Measurements from ENCODE around the gene EXOC3L4.

DNA sequence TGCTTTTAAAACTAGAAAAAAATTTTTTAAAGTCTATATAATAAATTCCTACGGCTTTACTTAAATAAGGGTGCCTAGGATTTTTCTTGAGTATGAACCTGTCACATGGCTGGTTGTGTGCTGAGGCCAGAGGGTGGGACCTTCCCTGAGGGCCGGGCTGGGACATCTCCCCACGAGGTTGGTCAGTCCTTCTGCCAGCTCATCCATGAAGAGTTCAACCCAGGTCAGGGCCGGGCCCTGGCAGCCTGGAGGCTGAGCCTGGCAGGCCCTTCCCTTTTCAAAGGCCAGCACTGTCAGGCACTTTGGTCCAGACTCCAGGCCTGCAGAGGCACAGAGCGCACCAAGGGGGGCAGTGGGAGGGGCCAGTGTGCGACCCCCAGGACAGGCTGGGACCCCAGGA is 60.5 kb downstream of the EXOC3L4 start:
- TF ChIP-seq XRCC3 (IDR thresholded peaks at IDR 0.05) (no peak), JUND (IDR thresholded peaks at IDR 0.05; ENCODE audit: borderline replicate concordance, low read depth, low read length) (no peak), JUND (tag; IDR thresholded peaks at IDR 0.05; ENCODE audit: borderline replicate concordance, low read depth, low read length) (no peak), ZNF197 (CRISPR knock-in tag; IDR thresholded peaks at IDR 0.05; ENCODE audit: low read depth) (no peak), CBX2 (IDR thresholded peaks at IDR 0.05; ENCODE audit: insufficient read depth, low read length, poor library complexity, severe bottlenecking) (no peak), DPF2 (IDR thresholded peaks at IDR 0.05) (no peak)
- TF ChIP-seq, protein P1, sequence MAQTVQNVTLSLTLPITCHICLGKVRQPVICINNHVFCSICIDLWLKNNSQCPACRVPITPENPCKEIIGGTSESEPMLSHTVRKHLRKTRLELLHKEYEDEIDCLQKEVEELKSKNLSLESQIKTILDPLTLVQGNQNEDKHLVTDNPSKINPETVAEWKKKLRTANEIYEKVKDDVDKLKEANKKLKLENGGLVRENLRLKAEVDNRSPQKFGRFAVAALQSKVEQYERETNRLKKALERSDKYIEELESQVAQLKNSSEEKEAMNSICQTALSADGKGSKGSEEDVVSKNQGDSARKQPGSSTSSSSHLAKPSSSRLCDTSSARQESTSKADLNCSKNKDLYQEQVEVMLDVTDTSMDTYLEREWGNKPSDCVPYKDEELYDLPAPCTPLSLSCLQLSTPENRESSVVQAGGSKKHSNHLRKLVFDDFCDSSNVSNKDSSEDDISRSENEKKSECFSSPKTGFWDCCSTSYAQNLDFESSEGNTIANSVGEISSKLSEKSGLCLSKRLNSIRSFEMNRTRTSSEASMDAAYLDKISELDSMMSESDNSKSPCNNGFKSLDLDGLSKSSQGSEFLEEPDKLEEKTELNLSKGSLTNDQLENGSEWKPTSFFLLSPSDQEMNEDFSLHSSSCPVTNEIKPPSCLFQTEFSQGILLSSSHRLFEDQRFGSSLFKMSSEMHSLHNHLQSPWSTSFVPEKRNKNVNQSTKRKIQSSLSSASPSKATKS (CRISPR knock-in tag; IDR thresholded peaks at IDR 0.05) = no peak
